Aorta (tissue), 5 donors: Measurements from ENCODE around the gene TAF11. TPM values are rescaled to one million over a fixed set of nuclear protein-coding genes. Genes with fewer than 3 reads are reported as not detected.

ENCODE experiments used
- ATAC-seq: fragments of 200-7000 bp; cut with Tn5 transposase; one replicate; pipeline ENCODE4 v1.9.1; 2022; ENCODE audit warnings: moderate library complexity; ENCODE audit not compliant: low FRiP score
- DNase-seq, 2 donors: peaks; one replicate each; pipeline ENCODE4 v3.0.0-alpha.2; 2020
- H3K27ac ChIP-seq, 2 donors: one replicate each; pipeline ENCODE4 v1.5.1; 2013; ENCODE audit warnings: low read length in 2 of 2, mild to moderate bottlenecking in 2 of 2, moderate library complexity in 2 of 2, control low read depth in 1 of 2, inconsistent platforms in 1 of 2, low read depth in 1 of 2
- H3K27me3 ChIP-seq, 2 donors: one replicate each; pipeline ENCODE4 v1.6.1; 2013; ENCODE audit warnings: control low read depth in 1 of 2, low read length in 1 of 2, mild to moderate bottlenecking in 1 of 2, moderate library complexity in 1 of 2; ENCODE audit not compliant: insufficient read depth in 2 of 2, control insufficient read depth in 1 of 2
- H3K36me3 ChIP-seq, 2 donors: one replicate each; pipeline ENCODE4 v1.6.1; 2013; ENCODE audit warnings: control low read depth in 1 of 2, low read length in 1 of 2, mild to moderate bottlenecking in 1 of 2; ENCODE audit not compliant: insufficient read depth in 2 of 2, control insufficient read depth in 1 of 2
- H3K4me1 ChIP-seq, 2 donors: one replicate each; pipeline ENCODE4 v1.6.1; 2013; ENCODE audit warnings: low read length in 2 of 2, control low read depth in 1 of 2, mild to moderate bottlenecking in 1 of 2, moderate library complexity in 1 of 2; ENCODE audit not compliant: insufficient read depth in 2 of 2, control insufficient read depth in 1 of 2
- H3K4me3 ChIP-seq, 2 donors: one replicate each; pipeline ENCODE4 v1.5.1; 2013; ENCODE audit warnings: low read length in 2 of 2, control low read depth in 1 of 2, mild to moderate bottlenecking in 1 of 2
- H3K9me3 ChIP-seq: one replicate; pipeline ENCODE4 v1.6.1; 2013; ENCODE audit warnings: mild to moderate bottlenecking, low read length; ENCODE audit not compliant: control insufficient read depth
- WGBS, 2 donors: extraction: QIAGEN DNeasy Blood & Tissue Kit; methylation state at CpG; one replicate each; pipeline ENCODE4 v1.1.7; 2013; 5-methylcytosine and 5-hydroxymethylcytosine counted together
- intact Hi-C, 2 donors: fragments of 100-400 bp; cut with DNase I; formaldehyde crosslinking; loops; one replicate each; pipeline versions ENCODE4 v1.14.2 to v1.15.0; 2022
- polyA plus RNA-seq, 2 donors: library from polyadenylated mRNA; stranded (reverse); fragments of 200-250 nt; gene quantifications; one replicate each; pipeline ENCODE4 v1.2.3, GENCODE V29; 2013
- total RNA-seq, 2 donors: library from RNA; stranded (reverse); fragmentation: NEBNext Ultra II Directional; extraction: Animal tissue kit (Norgen Biotek cat#: 25700); gene quantifications; one replicate each; pipeline ENCODE4 v1.2.1, GENCODE V29; 2021
- donor health status: healthy with polysubstance abuse.
- donor health status: Bipolar disorder and iron deficiency.
- donor health status: DM: no; HTN: no; CAD: no.
- donor health status: DM: no; HTN: no; CAD: no.
- donor health status: DM: yes; HTN: yes; CAD: no.

The TAF11 gene
- total and polyA plus RNA-seq, 4 donors, result 18.8 to 50.6 (median 31.6) TPM

DNA sequence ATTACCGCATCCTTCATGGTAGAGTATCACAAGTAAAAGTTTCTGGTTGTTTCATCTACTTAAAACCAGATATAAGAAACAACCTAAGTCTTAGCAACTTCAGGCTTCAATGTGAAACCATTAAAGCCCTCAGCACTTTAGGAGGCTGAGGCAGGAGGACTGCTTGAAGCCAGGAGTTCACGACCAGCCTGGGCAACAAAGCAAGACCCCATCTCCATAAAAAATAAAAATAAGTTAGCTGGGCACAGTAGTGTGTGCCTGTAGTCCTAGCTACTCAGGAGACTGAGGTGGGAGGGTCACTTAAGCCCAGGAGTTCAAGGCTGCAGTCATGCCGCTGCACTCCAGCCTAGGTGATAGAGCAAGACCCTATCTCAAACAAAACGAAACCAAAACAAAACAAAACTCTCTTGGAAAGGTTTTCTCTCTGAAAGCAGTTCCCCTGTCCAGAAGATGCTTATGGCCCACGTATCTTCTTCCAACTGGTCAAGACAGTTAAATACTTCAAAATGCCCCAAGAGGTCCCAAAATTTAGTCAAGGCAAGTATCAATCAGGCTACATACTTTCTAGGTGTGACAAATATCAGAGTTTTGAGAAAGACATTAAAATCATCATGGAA lies 9.9 kb downstream of the TAF11 start:
- no peaks in the 10 kb centered on the region for H3K4me1 ChIP-seq
- H3K27ac ChIP-seq, result no peak overlapping the region
- H3K36me3 ChIP-seq, result peaks cover 10 to 14% of the 10 kb centered on the region in 2 donors
- intact Hi-C loops, result no loop called here
- DNase-seq (no peak), ATAC-seq (no peak)
- no peaks in the 10 kb centered on the region for H3K27me3 ChIP-seq
- no peak overlapping the region for H3K4me3 ChIP-seq
- WGBS, 2 donors, result 89 to 92% methylated on average over 5 of the region's 5 CpGs
- no peaks in the 10 kb centered on the region for H3K9me3 ChIP-seq

DNA sequence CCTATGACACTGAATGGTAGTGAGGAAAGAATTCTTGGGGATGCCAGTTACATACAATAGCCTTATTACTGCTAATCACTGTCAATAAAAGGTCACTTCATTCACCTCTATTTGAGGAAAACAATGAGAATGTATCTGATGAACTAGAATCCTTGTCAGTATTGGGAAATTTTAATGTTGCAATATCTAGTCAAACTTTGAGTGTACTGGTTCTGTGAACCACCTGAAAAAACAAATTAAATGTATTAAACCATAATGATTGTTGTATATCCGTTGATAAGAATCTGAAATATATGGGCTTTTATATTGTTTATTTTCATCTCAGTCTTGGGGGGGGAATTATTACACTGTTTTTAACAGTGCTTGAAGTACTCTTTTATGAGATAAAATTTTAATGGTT lies 10.6 kb downstream of the TAF11 start:
- intact Hi-C loops, result no loop called here
- Histone ChIP-seq H3K36me3 (peaks cover 13 to 15% of the 10 kb centered on the region in 2 donors), H3K4me3 (no peak overlapping the region), H3K9me3 (peaks cover 1% of the 10 kb centered on the region), H3K27me3 (no peaks in the 10 kb centered on the region), H3K4me1 (no peaks in the 10 kb centered on the region), H3K27ac (no peak overlapping the region)
- no peak for ATAC-seq
- WGBS, 2 donors, result 81 to 82% methylated on average over 1 of the region's 1 CpG
- no peak for DNase-seq

DNA sequence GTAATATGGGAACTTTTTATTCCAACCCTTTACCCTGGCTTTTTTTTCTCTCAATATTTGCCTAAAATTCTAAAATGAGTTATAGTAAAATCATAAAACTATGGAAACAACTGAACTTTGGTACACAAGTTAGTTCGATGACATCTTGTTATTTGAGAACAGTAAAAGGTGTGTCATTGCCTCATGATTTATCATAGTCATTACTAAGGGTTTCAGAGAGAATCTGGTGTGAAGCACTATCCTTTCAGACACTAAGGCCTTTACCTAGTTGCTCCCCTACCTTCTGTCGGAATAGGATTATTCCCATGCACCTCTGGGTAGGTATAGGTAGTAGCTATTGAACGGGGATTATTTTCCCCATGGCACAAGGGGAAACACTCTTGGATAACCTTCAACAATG lies 11.4 kb downstream of the TAF11 start:
- Histone ChIP-seq H3K4me3 (no peak overlapping the region), H3K27me3 (no peaks in the 10 kb centered on the region), H3K27ac (no peak overlapping the region), H3K4me1 (no peaks in the 10 kb centered on the region), H3K36me3 (peaks cover 14 to 21% of the 10 kb centered on the region in 2 donors), H3K9me3 (peaks cover 1% of the 10 kb centered on the region)
- intact Hi-C loops, result no loop called here
- DNase-seq (no peak), ATAC-seq (no peak)
- 87 to 90% methylated on average over 3 of the region's 3 CpGs for WGBS, 2 donors

DNA sequence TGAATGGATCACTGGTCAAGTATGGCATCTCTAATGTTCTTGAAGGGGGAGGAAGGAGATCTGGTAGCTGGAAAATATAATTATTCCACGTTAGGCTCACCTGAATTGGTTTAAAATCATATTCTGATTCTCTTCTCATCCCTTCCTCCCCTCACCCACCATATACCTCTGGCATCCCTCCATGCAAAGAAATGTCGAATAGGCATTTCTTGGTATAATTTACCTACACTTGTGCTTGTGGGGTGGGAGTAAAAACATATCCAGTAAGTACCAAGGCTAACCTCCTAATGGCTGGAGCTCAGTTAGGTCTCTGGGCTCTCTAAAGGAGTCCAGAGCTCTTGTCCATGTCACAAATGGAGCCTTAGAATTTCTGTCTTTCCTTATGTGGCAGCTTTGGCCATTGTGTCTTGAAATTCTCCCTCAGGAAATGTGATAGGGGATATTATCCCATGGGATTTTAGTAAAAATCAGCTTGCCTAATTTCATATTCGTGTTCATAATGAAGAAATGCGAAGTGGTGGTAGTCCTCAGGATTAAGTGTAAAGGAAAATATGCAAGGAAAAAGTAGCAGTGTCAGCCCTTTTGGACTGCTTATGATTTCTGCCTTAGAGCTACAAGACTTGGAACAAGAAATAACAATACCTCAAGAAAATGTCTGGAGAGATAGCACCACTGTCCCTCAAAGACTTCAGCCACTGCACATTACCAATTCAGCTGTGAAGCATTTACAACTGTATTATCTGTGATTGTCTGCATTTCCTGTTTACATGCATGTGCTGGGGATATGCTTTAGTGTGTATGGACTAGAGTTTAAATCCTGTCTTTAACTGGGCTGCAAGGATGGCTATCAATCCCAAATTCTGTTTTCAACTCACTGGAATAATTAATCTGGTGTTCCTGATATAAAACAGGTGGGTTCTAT lies 12.3 kb downstream of the TAF11 start:
- intact Hi-C loops, result no loop called here
- Histone ChIP-seq H3K4me3 (no peak overlapping the region), H3K27me3 (no peaks in the 10 kb centered on the region), H3K27ac (no peak overlapping the region), H3K36me3 (peaks cover 14 to 21% of the 10 kb centered on the region in 2 donors), H3K9me3 (peaks cover 1% of the 10 kb centered on the region), H3K4me1 (no peaks in the 10 kb centered on the region)
- 85 to 86% methylated on average over 4 of the region's 4 CpGs for WGBS, 2 donors
- no peak for ATAC-seq
- DNase-seq, result no peak

DNA sequence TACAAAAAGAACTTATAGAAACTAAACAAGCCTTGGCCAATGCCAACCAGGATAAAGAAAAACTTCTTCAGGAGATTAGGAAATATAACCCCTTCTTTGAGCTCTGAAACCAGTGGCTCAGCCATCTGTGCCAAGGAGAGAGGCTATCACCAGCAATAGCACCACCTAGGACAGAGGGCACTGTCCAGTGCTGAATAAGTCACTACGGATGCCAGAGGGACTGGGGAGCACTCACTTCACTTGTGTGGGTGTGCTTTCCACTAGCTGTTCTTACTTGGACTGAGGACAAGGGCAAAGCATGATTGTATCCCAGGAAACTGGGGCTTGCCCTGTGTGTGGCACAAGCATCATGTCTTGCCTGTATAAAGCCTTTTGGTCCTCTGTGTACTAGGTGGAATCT lies 15.5 kb downstream of the TAF11 start:
- 27 to 35% methylated on average over 1 of the region's 1 CpG for WGBS, 2 donors
- no peak overlapping the region for H3K27ac ChIP-seq
- DNase-seq (no peak), ATAC-seq (no peak)
- no peak overlapping the region for H3K4me3 ChIP-seq
- intact Hi-C loops, result no loop called here
- peaks cover 9 to 10% of the 10 kb centered on the region in 2 donors for H3K36me3 ChIP-seq
- H3K9me3 ChIP-seq, result peaks cover 1% of the 10 kb centered on the region
- H3K4me1 ChIP-seq, result no peaks in the 10 kb centered on the region
- H3K27me3 ChIP-seq, result no peaks in the 10 kb centered on the region

DNA sequence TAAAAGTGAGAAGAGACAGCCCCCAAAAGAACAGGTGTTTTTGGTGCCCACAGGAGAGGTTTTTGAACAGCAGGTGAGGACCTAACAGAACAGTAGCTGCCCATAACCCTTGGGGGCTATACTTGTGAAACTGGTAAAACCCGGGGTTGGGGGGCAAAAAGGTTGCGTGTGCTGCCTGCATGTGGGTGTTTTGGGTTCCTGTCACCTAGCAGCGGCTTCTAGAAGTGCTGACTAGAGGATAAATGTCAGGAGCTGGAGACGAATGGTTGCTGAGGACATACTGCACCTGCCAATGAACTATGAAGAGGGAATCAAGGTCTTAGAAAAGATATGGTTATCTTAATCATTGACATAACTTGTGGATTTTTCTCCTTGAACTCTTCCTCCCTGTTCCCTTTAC lies 16.0 kb downstream of the TAF11 start:
- peaks cover 9 to 10% of the 10 kb centered on the region in 2 donors for H3K36me3 ChIP-seq
- H3K9me3 ChIP-seq, result peaks cover 1% of the 10 kb centered on the region
- intact Hi-C loops, result no loop called here
- no peak for DNase-seq
- 92% methylated on average over 4 of the region's 4 CpGs for WGBS, 2 donors
- H3K27ac ChIP-seq, result no peak overlapping the region
- no peak overlapping the region for H3K4me3 ChIP-seq
- H3K4me1 ChIP-seq, result no peaks in the 10 kb centered on the region
- no peaks in the 10 kb centered on the region for H3K27me3 ChIP-seq
- ATAC-seq, result no peak

DNA sequence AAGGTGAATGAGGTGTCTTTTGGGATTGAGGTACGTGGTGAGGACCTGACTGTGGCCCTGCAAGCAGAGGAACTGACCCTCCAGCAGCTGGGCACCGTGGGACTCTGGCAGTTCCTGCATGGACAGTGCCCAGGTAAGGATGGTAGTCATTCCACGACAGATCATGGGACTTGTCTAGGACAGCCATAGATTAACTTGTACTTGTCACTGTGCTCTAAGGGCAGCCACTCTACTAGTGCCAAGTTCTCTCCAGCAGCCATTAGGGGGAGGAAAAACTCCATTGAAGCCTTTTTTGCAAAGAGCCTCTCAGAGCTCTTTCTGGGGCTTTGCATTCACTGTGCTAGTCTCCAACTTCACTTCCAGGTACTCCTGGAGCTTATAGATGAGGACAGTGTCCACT lies 20.4 kb downstream of the TAF11 start:
- WGBS, 2 donors, result 88 to 92% methylated on average over 3 of the region's 3 CpGs
- peaks cover 1% of the 10 kb centered on the region for H3K9me3 ChIP-seq
- intact Hi-C loops, result no loop called here
- H3K36me3 ChIP-seq, result peaks cover 8 to 9% of the 10 kb centered on the region in 2 donors
- H3K4me3 ChIP-seq, result no peak overlapping the region
- no peaks in the 10 kb centered on the region for H3K27me3 ChIP-seq
- ATAC-seq (no peak), DNase-seq (no peak)
- no peaks in the 10 kb centered on the region for H3K4me1 ChIP-seq
- H3K27ac ChIP-seq, result no peak overlapping the region

DNA sequence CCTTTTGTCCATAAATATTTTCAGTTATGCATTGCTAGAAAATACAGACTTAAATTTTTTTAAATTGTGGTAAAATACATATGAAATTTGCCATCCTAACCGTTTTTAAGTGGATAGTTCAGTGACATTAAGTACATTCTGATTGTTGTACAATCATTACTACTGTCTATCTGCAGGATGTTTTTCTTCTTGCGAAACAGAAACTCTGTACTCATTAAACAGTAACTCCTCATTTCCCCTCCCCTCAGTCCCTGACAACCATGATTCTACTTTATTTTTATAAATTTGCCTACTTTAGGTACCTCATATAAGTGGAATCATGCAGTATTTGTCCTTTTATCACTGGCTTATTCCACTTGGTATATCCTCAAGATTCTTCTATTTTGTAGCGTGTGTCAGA lies 21.3 kb downstream of the TAF11 start:
- DNase-seq (no peak), ATAC-seq (no peak)
- no peak overlapping the region for H3K4me3 ChIP-seq
- intact Hi-C loops, result no loop called here
- no peaks in the 10 kb centered on the region for H3K27me3 ChIP-seq
- no peaks in the 10 kb centered on the region for H3K4me1 ChIP-seq
- WGBS, 2 donors, result 82 to 88% methylated on average over 3 of the region's 3 CpGs
- H3K27ac ChIP-seq, result no peak overlapping the region
- H3K9me3 ChIP-seq, result no peaks in the 10 kb centered on the region
- peaks cover 0 to 5% of the 10 kb centered on the region in 2 donors for H3K36me3 ChIP-seq

DNA sequence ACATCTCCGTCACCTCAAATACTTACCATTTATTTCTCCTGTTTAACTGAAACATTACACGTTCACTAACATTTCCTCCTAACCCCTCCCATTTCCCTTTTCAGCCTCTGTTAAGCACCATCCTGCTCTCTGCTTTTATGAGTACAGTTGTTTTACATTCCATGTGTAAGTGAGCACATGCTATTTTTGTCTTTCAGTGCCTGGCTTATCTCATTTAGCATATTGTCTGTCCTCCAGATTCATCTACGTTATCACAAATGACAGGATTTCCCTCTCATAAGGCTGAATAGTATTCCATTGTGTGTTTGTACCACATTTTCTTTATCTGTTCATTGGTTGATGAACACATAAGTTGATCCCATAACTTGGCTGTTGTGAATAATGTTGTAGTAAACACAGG lies 22.7 kb downstream of the TAF11 start:
- Histone ChIP-seq H3K9me3 (no peaks in the 10 kb centered on the region), H3K27me3 (no peaks in the 10 kb centered on the region), H3K4me1 (no peaks in the 10 kb centered on the region), H3K36me3 (peaks cover 3 to 5% of the 10 kb centered on the region in 2 donors), H3K27ac (no peak overlapping the region), H3K4me3 (no peak overlapping the region)
- 66 to 71% methylated on average over 3 of the region's 3 CpGs for WGBS, 2 donors
- no peak for DNase-seq
- no peak for ATAC-seq
- intact Hi-C loops, result no loop called here
